Mesodermal cell (in vitro differentiated cells): ENCODE results near the gene JADE2.
"Not testable (repeated sequence)": the region's sequence is repeated elsewhere in the genome, so short reads cannot be mapped to it uniquely, and the experiment has no call there.

ENCODE experiments used
- H3K27ac ChIP-seq: 2 replicates; pipeline ENCODE4 v1.7.0; 2013; ENCODE audit warnings: mild to moderate bottlenecking, low read depth, low read length, moderate library complexity; ENCODE audit not compliant: severe bottlenecking
- H3K36me3 ChIP-seq: 2 replicates; pipeline ENCODE4 v1.7.1; 2013; ENCODE audit warnings: mild to moderate bottlenecking, low read length, moderate library complexity; ENCODE audit not compliant: control insufficient read depth, insufficient read depth
- H3K4me1 ChIP-seq: one replicate; pipeline ENCODE4 v1.7.1; 2013; ENCODE audit warnings: mild to moderate bottlenecking, low read length; ENCODE audit not compliant: insufficient read depth, control insufficient read depth, poor library complexity, severe bottlenecking
- H3K4me3 ChIP-seq: 2 replicates; pipeline ENCODE4 v1.7.0; 2013; ENCODE audit warnings: low read length, control low read depth, mild to moderate bottlenecking; ENCODE audit not compliant: insufficient read depth, poor library complexity, severe bottlenecking; ENCODE audit errors: extremely low read depth
- H3K9me3 ChIP-seq: 2 replicates; pipeline ENCODE4 v1.7.1; 2013; ENCODE audit warnings: mild to moderate bottlenecking, low read length, moderate library complexity; ENCODE audit not compliant: control insufficient read depth
- WGBS, 2 experiments: methylation state at CpG; one replicate each; pipeline ENCODE4 v1.1.5; 2013; ENCODE audit warnings: missing lambda C conversion rate in 2 of 2; ENCODE audit not compliant: insufficient coverage in 2 of 2; 5-methylcytosine and 5-hydroxymethylcytosine counted together

The JADE2 gene

GRCh38 chr5:134553821-134554267 is 28.4 kb downstream of the JADE2 start:
- Histone ChIP-seq H3K4me1 (peaks cover 13% of the 10 kb centered on the region), H3K9me3 (no peaks in the 10 kb centered on the region), H3K27ac (no peak overlapping the region), H3K4me3 (no peak overlapping the region), H3K36me3 (no peaks in the 10 kb centered on the region)
- WGBS, 2 experiments: 93 to 94% methylated on average over 6 of the region's 6 CpGs

DNA sequence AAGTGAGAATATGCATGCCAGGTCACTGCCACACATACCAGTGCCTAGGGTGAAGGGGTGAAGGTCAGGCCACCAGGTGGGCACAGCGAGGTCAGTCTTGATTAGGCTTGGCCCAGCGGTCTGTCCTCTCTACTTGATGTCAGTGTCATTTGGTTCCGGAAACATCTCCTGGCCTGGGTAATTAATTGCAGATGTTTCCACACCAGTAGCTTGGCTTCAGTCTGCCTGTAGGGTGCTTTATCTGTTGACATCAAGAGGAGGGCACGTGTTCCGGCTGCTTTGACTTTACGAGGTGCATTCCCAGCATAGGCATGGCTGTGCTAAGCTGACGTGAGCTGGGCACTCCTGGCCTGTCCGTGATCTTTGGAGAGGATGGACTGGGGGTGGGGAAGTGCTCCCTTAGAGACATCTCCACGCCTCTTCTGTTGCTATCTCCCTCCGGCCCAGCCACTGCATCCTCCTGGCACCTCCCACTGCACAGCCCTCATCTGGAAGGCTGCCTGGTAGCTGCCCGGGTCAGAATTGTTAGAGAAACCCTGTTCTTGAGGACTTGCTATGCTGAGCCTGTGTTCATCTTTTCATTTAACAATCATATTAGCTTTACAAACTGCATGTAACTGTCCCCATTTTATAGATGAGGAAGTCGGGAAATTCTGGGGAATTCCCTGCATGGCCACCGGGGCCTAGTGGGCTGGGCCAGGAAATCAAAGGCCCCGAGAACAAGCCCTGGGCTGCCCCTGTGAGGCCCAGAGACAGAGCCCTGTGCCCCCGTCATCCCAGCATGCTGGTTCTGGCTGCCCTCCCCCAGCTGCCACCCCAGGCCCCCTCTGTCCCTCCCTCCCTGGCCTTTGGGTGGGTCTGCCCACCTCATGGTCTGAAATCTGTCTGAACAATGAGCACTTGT is 29.1 kb downstream of the JADE2 start:
- WGBS, 2 experiments: 86 to 91% methylated on average over 12 to 13 of the region's 15 CpGs
- H3K4me1 ChIP-seq: peaks cover 13% of the 10 kb centered on the region

DNA sequence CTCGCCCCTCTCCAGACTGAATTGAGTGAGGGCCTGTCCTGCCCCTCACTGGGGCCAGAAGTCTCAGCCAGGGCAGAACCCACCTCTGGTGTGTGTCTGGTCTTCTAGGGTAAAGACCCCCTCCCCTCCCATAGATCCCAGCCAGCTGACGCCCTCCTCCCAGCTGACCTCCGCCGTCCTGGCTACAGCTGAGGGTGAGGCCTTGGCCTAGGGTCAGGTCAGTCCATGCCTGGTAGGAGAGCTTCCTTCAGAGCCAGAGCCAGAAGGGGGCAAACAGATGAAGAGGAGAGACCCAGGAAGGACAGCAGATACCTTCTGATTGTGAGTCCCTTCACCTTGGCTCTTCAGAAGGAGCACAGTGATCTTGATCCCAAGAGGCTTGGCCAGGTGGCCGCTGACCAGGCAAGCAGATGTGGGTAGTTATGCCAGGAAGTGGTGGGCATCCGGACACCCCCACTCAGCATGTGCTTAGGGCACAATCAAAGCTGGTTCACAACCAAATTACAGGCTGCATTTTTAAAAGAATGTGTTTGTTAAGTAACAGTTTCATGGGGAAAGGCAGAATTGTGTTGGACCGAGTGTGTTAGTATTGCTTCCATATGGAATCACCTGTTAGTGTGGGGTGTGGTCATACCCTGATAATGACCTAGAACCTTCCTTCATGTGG is 29.9 kb downstream of the JADE2 start:
- Histone ChIP-seq H3K27ac (peak overlapping the region; percentile 41), H3K4me1 (peaks cover 13% of the 10 kb centered on the region)

More for the DNA sequence above, 29.1 kb downstream of the JADE2 start:
- Histone ChIP-seq H3K36me3 (peaks cover under 1% of the 10 kb centered on the region), H3K4me3 (no peak overlapping the region), H3K27ac (peak overlapping the region; percentile 41), H3K9me3 (no peaks in the 10 kb centered on the region)

GRCh38 chr5:134555890-134556311 is 30.4 kb downstream of the JADE2 start:
- no peaks in the 10 kb centered on the region for H3K9me3 ChIP-seq
- H3K27ac ChIP-seq: no peak overlapping the region
- WGBS, 2 experiments: 76 to 78% methylated on average over 5 to 6 of the region's 11 CpGs

More for the DNA sequence above, 29.9 kb downstream of the JADE2 start:
- 82 to 100% methylated on average over 3 to 7 of the region's 7 CpGs for WGBS, 2 experiments
- peaks cover 8% of the 10 kb centered on the region for H3K36me3 ChIP-seq
- no peaks in the 10 kb centered on the region for H3K9me3 ChIP-seq
- H3K4me3 ChIP-seq: no peak overlapping the region

GRCh38 chr5:134556588-134556987 is 31.1 kb downstream of the JADE2 start:
- 100% methylated on average over 3 of the region's 3 CpGs for WGBS, 2 experiments
- H3K4me3 ChIP-seq, H3K9me3 ChIP-seq, H3K27ac ChIP-seq: not testable (repeated sequence)
- Histone ChIP-seq H3K36me3 (peaks cover 19% of the 10 kb centered on the region), H3K4me1 (peaks cover 13% of the 10 kb centered on the region)

More at GRCh38 chr5:134555890-134556311, 30.4 kb downstream of the JADE2 start:
- Histone ChIP-seq H3K36me3 (peaks cover 12% of the 10 kb centered on the region), H3K4me3 (no peak overlapping the region), H3K4me1 (peaks cover 13% of the 10 kb centered on the region)

- Histone ChIP-seq H3K27ac (no peak overlapping the region), H3K4me1 (peaks cover 10% of the 10 kb centered on the region), H3K36me3 (peaks cover 22% of the 10 kb centered on the region), H3K9me3 (no peaks in the 10 kb centered on the region), H3K4me3 (no peak overlapping the region)
Observed at GRCh38 chr5:134556994-134557393, 31.5 kb downstream of the JADE2 start.

GRCh38 chr5:134559672-134560071 is 34.2 kb downstream of the JADE2 start:
- H3K36me3 ChIP-seq: peaks cover 42% of the 10 kb centered on the region
- H3K4me3 ChIP-seq: no peak overlapping the region
- peaks cover 7% of the 10 kb centered on the region for H3K4me1 ChIP-seq
- WGBS, 2 experiments: 94 to 95% methylated on average over 6 to 7 of the region's 7 CpGs
- no peaks in the 10 kb centered on the region for H3K9me3 ChIP-seq
- no peak overlapping the region for H3K27ac ChIP-seq

DNA sequence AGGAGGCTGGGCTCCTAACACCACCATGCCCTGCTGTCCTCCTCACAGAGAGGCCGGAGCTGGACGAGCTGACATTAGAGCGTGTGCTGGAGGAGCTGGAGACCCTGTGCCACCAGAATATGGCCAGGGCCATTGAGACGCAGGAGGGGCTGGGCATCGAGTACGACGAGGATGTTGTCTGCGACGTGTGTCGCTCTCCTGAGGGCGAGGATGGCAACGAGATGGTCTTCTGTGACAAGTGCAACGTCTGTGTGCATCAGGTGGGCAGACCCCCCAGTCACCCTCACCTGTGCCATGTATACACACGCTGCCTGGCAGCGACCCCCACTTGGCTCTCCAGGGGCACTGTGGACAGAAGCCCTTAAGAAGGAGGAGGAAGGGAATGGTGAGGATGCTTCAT is 35.2 kb downstream of the JADE2 start:
- 96% methylated on average over 12 to 15 of the region's 15 CpGs for WGBS, 2 experiments
- Histone ChIP-seq H3K27ac (no peak overlapping the region), H3K36me3 (peaks cover 43% of the 10 kb centered on the region), H3K9me3 (no peaks in the 10 kb centered on the region), H3K4me3 (no peak overlapping the region), H3K4me1 (peaks cover 7% of the 10 kb centered on the region)

DNA sequence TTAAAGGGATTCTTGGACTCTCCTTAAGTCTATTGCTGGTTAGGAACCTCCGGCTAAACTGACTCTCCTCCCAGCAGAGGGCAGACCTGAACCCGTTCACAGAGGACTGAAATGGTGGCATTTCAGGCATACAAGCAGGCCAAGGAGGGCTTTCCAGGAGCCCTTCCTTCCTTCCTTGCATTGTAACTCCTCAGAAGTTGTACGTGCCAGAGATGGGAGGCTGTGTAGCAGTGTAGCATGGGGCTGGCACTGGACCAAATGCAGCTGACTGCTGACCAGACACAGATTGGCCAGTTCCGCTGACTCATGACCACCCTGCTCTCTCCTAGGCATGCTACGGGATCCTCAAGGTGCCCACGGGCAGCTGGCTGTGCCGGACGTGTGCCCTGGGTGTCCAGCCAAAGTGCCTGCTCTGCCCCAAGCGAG is 36.4 kb downstream of the JADE2 start:
- H3K4me3 ChIP-seq: no peak overlapping the region
- no peak overlapping the region for H3K27ac ChIP-seq
- H3K36me3 ChIP-seq: peaks cover 51% of the 10 kb centered on the region
- no peaks in the 10 kb centered on the region for H3K4me1 ChIP-seq
- WGBS, 2 experiments: 81 to 89% methylated on average over 4 to 8 of the region's 9 CpGs
- H3K9me3 ChIP-seq: no peaks in the 10 kb centered on the region

GRCh38 chr5:134563221-134563620 is 37.8 kb downstream of the JADE2 start:
- Histone ChIP-seq H3K36me3 (peaks cover 58% of the 10 kb centered on the region), H3K9me3 (no peaks in the 10 kb centered on the region), H3K27ac (no peak overlapping the region), H3K4me3 (no peak overlapping the region), H3K4me1 (no peaks in the 10 kb centered on the region)
- WGBS, 2 experiments: 89 to 91% methylated on average over 7 of the region's 7 CpGs
